AG04449 (cell line): Measurements from ENCODE around the gene SYNDIG1.

Source experiments
- CTCF ChIA-PET: fragments of 350-600 bp; formaldehyde crosslinking; extraction: SDS; loops from one replicate; lab custom pipeline; 2021; ENCODE audit warnings: antibody characterized with exemption; lab: Yijun Ruan, JAX
- POLR2A ChIA-PET: fragments of 400-600, 350-600 bp; formaldehyde crosslinking; extraction: SDS; loops from one replicate; lab custom pipeline; 2020; ENCODE audit warnings: antibody characterized with exemption, inconsistent platforms; lab: Yijun Ruan, JAX
- DNase-seq: peaks from one replicate; pipeline ENCODE4 v3.0.0-alpha.2; 2010; ENCODE audit warnings: low read depth, low spot score
- H3K4me3 ChIP-seq: 2 replicates; pipeline ENCODE4 v1.5.1; 2011; ENCODE audit warnings: low read depth, mild to moderate bottlenecking, control low read depth, low read length
- TF ChIP-seq, protein P1 (sequence below): IDR thresholded peaks from one replicate; pipeline ENCODE4 v1.5.1; 2011; ENCODE audit warnings: mild to moderate bottlenecking, moderate library complexity, low read length, control low read depth, inconsistent platforms; ENCODE audit not compliant: insufficient read depth; ENCODE audit errors: missing control alignments

Gene SYNDIG1

DNA sequence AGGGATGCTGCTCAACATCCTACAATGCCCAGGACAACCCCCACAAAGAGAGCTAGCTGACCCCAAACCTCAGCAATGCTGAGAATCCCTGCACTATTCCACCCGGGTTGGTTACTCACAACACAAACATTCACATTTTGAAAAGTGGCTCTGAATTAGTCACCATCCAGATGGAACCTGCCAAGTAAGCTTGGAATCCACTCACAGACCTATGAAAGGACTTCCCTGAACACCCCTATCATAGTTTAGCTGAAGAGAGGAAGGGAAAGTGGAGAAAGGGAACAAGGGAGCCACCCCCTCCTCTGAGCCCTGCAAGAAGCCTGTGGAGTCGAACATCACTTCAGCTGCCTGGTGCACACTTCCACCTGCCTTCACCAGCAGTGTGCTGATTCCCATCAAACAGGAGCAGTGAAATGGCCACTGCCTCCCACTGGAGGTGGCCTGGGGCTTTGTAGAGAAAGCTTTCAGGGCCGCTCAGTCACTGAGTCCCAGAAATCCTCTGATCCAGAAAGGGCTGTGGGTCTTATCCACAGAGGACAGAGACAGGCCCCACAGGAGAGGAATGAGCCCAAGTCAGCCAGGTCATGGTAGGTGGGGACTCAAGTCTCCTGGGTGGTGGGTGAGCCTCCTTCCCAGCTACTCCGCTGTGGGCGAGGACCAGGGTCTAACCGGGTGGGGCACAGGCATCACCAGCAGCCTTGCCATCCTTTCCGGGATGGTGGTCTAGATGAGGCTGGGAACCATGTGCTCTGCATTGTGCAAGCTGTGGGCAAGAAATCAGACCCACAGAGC is 203.7 kb downstream of the SYNDIG1 start:
- peak; percentile 90 for DNase-seq
- ChIA-PET CTCF (interaction anchor here (0.8 kb wide), 1 partner anchor 574 kb away, joined by 3 read pairs; no protein-coding TSS in a partner anchor), POLR2A (interaction anchor here (0.9 to 1.5 kb wide), 4 partner anchors 9 to 22 kb away, joined by 3 to 12 read pairs (median 4); no protein-coding TSS in a partner anchor)
- TF ChIP-seq, protein P1, sequence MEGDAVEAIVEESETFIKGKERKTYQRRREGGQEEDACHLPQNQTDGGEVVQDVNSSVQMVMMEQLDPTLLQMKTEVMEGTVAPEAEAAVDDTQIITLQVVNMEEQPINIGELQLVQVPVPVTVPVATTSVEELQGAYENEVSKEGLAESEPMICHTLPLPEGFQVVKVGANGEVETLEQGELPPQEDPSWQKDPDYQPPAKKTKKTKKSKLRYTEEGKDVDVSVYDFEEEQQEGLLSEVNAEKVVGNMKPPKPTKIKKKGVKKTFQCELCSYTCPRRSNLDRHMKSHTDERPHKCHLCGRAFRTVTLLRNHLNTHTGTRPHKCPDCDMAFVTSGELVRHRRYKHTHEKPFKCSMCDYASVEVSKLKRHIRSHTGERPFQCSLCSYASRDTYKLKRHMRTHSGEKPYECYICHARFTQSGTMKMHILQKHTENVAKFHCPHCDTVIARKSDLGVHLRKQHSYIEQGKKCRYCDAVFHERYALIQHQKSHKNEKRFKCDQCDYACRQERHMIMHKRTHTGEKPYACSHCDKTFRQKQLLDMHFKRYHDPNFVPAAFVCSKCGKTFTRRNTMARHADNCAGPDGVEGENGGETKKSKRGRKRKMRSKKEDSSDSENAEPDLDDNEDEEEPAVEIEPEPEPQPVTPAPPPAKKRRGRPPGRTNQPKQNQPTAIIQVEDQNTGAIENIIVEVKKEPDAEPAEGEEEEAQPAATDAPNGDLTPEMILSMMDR, result no peak
- no peak overlapping the region for H3K4me3 ChIP-seq

DNA sequence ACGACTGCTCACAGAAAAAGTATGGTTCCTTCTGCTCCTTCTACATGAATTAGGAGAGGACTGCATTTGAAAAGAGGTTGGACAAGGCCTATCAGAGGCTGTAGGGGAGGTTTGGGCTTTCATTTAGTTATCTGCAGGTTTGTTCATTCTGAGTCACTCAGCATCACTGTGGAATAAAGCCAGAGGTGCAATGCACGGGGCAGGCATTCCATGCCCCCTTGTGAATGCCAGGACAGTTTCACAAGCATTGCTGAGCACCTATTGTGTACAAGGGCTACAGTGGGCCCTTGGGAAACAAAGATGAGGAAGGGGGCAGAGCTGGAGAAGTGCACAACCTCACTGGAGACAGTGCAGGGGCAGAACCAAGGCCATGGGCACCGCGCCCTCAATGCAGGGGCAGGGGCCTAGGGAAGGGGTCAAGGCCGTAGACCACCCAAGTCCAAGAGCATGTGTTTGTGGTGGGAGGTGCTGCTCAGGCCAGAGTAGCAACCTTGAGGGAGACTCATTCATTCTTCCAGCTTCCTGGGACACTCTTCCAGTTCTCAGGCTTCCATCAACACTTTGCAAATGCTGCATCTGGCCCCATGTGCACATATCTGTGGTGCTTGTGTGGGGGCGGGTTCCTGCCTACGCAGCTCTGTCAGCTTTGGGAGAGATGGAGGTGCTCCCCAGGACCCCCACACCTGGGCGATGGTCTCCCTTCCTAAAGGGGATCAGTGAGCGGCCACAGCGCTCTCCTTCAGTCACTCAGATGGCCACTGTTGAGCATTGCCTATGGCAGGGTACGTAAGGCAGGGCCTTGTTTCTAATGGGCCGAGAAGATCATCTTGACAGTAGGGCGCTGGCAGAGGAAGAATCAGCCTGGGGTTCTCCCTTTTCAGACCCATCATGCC is 204.5 kb downstream of the SYNDIG1 start:
- no peak for DNase-seq
- POLR2A ChIA-PET, result no interaction called here
- no peak overlapping the region for H3K4me3 ChIP-seq
- CTCF ChIA-PET, result no interaction called here
- TF ChIP-seq, protein P1, result no peak

DNA sequence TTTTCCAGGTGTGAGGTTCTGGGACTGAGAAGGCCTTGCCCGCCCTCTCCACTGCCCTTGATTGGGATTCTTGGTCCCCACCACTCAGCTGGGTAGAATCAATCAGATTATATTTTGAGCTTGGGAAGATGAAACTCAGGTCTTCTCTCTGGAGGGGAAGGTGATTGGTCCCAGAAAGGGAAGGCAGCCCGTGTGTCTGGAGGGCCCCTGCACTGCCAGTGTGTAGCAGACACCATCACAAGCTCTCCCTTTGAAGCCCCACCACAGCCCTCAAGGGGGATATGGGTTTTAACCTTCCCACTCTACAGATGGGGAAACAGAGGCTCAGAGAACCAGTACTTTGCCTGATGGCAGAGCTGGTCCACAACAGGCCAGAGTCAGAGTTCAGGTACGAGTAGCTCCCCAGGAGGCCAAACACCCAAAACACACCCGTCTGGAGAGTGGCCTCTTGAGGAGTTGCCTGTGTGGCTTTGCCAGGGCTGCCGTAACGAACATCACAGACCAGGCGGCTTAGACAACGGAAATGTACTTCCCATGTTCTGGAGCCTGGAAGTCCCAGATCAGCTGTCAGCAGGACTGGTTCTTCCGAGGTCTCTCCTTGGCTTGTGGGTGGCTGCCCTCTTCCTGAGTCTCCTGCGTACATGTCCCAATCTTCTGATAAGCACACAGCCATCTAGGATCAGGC is 205.6 kb downstream of the SYNDIG1 start:
- TF ChIP-seq, protein P1, result no peak
- CTCF ChIA-PET, result interaction anchor here (0.9 to 1.1 kb wide), 2 partner anchors 9 to 24 kb away, joined by 3 read pairs; no protein-coding TSS in a partner anchor
- no peak for DNase-seq
- POLR2A ChIA-PET, result no interaction called here
- no peak overlapping the region for H3K4me3 ChIP-seq

DNA sequence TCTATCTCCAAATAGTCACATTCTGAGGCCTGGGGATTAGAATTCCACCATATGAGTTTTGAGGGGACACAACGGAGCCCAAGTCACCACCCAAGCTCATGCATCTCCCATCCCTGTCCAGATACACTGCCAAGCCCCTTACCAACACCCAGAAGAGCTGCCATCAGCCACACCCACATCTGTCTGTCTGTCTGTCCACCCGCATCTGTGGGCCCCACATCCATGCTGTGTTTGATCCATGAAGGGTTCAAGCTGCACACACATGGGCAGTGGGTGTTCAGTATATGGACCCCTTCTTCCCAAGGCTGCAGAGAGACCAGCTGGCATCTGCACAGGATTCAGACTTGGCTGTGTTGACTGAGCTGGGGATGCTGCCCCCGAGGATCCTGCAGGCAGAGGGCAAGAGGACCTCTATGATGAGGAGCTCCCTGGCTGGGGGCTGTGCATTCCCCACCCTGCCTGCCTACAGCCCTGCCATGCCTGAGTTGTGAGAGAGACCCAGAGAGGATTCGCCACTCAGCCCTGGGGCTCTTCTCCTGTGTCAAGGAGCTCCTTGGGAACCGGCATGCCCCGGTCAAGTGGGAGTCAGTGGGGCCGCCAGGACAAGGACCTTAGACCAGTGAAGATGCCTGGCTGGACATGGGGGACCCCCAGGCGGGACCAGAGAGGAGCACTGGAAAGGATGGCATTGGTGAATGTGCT is 206.4 kb downstream of the SYNDIG1 start:
- DNase-seq, result no peak
- ChIA-PET CTCF (interaction anchor here (0.9 to 1.1 kb wide), 2 partner anchors 9 to 23 kb away, joined by 3 read pairs; no protein-coding TSS in a partner anchor), POLR2A (no interaction called here)
- no peak overlapping the region for H3K4me3 ChIP-seq
- TF ChIP-seq, protein P1, result no peak

DNA sequence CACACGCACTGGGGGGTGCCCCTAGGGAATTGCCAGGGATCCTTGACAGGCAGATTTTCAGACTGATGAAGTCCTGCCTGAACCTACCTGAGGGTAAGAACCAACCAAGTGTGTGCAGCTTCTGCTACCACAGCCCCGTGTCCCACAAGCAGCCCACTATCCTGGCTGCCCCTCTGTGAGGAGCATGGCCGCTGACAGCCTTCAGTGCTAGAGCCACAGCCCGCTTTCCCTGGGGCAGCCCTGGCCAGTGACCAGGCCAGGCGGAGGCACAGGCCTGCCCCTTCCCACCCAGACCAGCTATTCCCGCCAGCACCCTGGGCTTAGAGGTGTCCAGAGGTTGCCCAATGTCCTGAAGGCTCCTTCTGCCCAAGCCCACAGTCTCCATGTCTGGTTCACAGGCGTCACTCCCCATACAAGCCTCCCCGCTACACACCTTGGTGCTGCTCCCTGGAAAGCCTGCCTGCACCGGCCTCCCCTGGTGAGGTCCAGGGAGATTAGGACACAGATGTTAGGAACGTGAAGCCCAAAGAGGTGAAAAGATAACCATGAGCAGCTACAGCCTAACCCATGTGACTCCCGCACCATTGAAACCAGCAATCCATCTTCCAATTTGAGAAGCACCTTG is 207.0 kb downstream of the SYNDIG1 start:
- H3K4me3 ChIP-seq, result no peak overlapping the region
- CTCF ChIA-PET, result no interaction called here
- POLR2A ChIA-PET, result no interaction called here
- DNase-seq, result no peak
- TF ChIP-seq, protein P1, result no peak
